Keratinocyte (primary cell): Measurements from ENCODE around the gene CTIF. TPM values are rescaled to one million over a fixed set of nuclear protein-coding genes. Genes with fewer than 3 reads are reported as not detected.

Source experiments
- DNase-seq: peaks from one replicate; pipeline ENCODE4 v3.0.0-alpha.2; 2011; ENCODE audit warnings: low read depth, missing footprints, low spot score
- FAIRE-seq: peaks from 2 replicates; lab custom pipeline; 2011; peaks lifted over from hg19 to GRCh38; lab: Jason Lieb, UNC
- H2AFZ ChIP-seq: 2 replicates; pipeline ENCODE4 v1.6.0; 2012; ENCODE audit warnings: low read length, control low read depth, inconsistent platforms; ENCODE audit not compliant: control insufficient read depth
- H3K27ac ChIP-seq: 2 replicates; pipeline ENCODE4 v1.5.1; 2011; ENCODE audit warnings: low read length; ENCODE audit not compliant: control insufficient read depth, insufficient read depth
- H3K27me3 ChIP-seq: 3 replicates; pipeline ENCODE4 v1.6.0; 2011; ENCODE audit warnings: low read length; ENCODE audit not compliant: control insufficient read depth, insufficient read depth; ENCODE audit errors: extremely low read depth
- H3K36me3 ChIP-seq, 2 experiments: 2 replicates in 1 of 2; 3 replicates in 1 of 2; pipeline ENCODE4 v1.5.1; 2011; ENCODE audit warnings: low read length in 2 of 2, mild to moderate bottlenecking in 1 of 2; ENCODE audit not compliant: control insufficient read depth in 2 of 2, insufficient read depth in 2 of 2; ENCODE audit errors: extremely low read depth in 1 of 2
- H3K4me1 ChIP-seq: 3 replicates; pipeline ENCODE4 v1.5.1; 2011; ENCODE audit warnings: low read length; ENCODE audit not compliant: control insufficient read depth, insufficient read depth; ENCODE audit errors: extremely low read depth
- H3K4me2 ChIP-seq: 3 replicates; pipeline ENCODE4 v1.6.0; 2011; ENCODE audit warnings: low read depth, low read length; ENCODE audit not compliant: control insufficient read depth, insufficient read depth; ENCODE audit errors: extremely low read depth
- H3K4me3 ChIP-seq, 3 experiments: fragments of 200-600 bp in 1 of 3; sonication (generic) in 1 of 3; 2 replicates in 2 of 3; 3 replicates in 1 of 3; pipeline ENCODE4 v1.5.1; 2011 to 2016; ENCODE audit warnings: low read length in 3 of 3, mild to moderate bottlenecking in 3 of 3, control low read depth in 2 of 3, inconsistent platforms in 1 of 3, low read depth in 1 of 3, mixed read lengths in 1 of 3, mixed run types in 1 of 3, moderate library complexity in 1 of 3; ENCODE audit not compliant: control insufficient read depth in 2 of 3, insufficient read depth in 2 of 3; ENCODE audit errors: extremely low read depth in 1 of 3
- H3K79me2 ChIP-seq: 2 replicates; pipeline ENCODE4 v1.6.0; 2012; ENCODE audit warnings: low read length; ENCODE audit not compliant: control insufficient read depth, insufficient read depth
- H3K9ac ChIP-seq: 3 replicates; pipeline ENCODE4 v1.6.0; 2011; ENCODE audit warnings: low read length; ENCODE audit not compliant: control insufficient read depth, insufficient read depth; ENCODE audit errors: extremely low read depth
- H3K9me1 ChIP-seq: 3 replicates; pipeline ENCODE4 v1.6.0; 2011; ENCODE audit warnings: low read length; ENCODE audit not compliant: control insufficient read depth, insufficient read depth; ENCODE audit errors: extremely low read depth
- H3K9me3 ChIP-seq: 2 replicates; pipeline ENCODE4 v1.5.1; 2012; ENCODE audit warnings: low read depth, low read length; ENCODE audit not compliant: control insufficient read depth
- H4K20me1 ChIP-seq: 3 replicates; pipeline ENCODE4 v1.6.0; 2011; ENCODE audit warnings: low read length; ENCODE audit not compliant: control insufficient read depth, insufficient read depth; ENCODE audit errors: extremely low read depth
- EZH2 ChIP-seq: IDR thresholded peaks from one replicate; pipeline ENCODE4 v1.6.1; 2012; ENCODE audit warnings: inconsistent platforms, mild to moderate bottlenecking, low read length, moderate library complexity
- dilution Hi-C: fragments of 300-500 bp; cut with MboI; formaldehyde crosslinking; loops from one replicate; pipeline ENCODE4 v1.7.0; 2020; ENCODE audit warnings: low sequenced_read_pairs; ENCODE audit not compliant: extremely low pct_ligation_motif_present
- polyA plus RNA-seq, 5 experiments: library from polyadenylated mRNA; depleted of rRNA in 3 of 5; stranded (reverse) in 3 of 5; stranded (forward) in 1 of 5; unstranded in 1 of 5; fragments of >200 nt; gene quantifications; 1 replicate in 1 of 5; 2 replicates in 3 of 5; 3 replicates in 1 of 5; pipeline versions ENCODE4 v1.2.1 to v1.2.3, GENCODE V29; 2011 to 2012; ENCODE audit warnings: missing spikeins in 2 of 5, low read depth in 1 of 5, low replicate concordance in 1 of 5
- TF ChIP-seq, protein P1 (sequence below), 3 experiments: IDR thresholded peaks in 1 of 3; conservative IDR thresholded peaks in 1 of 3; optimal IDR thresholded peaks in 1 of 3; 2 replicates in 2 of 3; 3 replicates in 1 of 3; pipeline versions ENCODE3 to v1.5.1; 2011; ENCODE audit warnings: low read length in 3 of 3, mild to moderate bottlenecking in 3 of 3, moderate library complexity in 2 of 3, control low read depth in 1 of 3, inconsistent platforms in 1 of 3; ENCODE audit not compliant: insufficient read depth in 2 of 3; ENCODE audit errors: extremely low read depth in 1 of 3

Gene CTIF
- polyA plus RNA-seq, 1 donor (not counting 4 experiments of a cell fraction or from before 2014, with no cell fraction given): 15.0 TPM

- no peak for FAIRE-seq
- Histone ChIP-seq H3K4me3 (no peak overlapping the region), H4K20me1 (no peaks in the 10 kb centered on the region), H2AFZ (no peak overlapping the region), H3K9me3 (no peaks in the 10 kb centered on the region), H3K27ac (no peak overlapping the region), H3K4me1 (no peaks in the 10 kb centered on the region), H3K9me1 (no peaks in the 10 kb centered on the region), H3K9ac (no peak overlapping the region), H3K27me3 (no peaks in the 10 kb centered on the region), H3K4me2 (no peak overlapping the region), H3K36me3 (peaks cover 5 to 6% of the 10 kb centered on the region in 2 experiments), H3K79me2 (no peaks in the 10 kb centered on the region)
- dilution Hi-C loops: no loop called here
- no peak for DNase-seq
- TF ChIP-seq, protein P1, sequence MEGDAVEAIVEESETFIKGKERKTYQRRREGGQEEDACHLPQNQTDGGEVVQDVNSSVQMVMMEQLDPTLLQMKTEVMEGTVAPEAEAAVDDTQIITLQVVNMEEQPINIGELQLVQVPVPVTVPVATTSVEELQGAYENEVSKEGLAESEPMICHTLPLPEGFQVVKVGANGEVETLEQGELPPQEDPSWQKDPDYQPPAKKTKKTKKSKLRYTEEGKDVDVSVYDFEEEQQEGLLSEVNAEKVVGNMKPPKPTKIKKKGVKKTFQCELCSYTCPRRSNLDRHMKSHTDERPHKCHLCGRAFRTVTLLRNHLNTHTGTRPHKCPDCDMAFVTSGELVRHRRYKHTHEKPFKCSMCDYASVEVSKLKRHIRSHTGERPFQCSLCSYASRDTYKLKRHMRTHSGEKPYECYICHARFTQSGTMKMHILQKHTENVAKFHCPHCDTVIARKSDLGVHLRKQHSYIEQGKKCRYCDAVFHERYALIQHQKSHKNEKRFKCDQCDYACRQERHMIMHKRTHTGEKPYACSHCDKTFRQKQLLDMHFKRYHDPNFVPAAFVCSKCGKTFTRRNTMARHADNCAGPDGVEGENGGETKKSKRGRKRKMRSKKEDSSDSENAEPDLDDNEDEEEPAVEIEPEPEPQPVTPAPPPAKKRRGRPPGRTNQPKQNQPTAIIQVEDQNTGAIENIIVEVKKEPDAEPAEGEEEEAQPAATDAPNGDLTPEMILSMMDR (optimal IDR thresholded peaks at IDR 0.05 in 1 of 3, IDR thresholded peaks at IDR 0.05 in 1 of 3, conservative IDR thresholded peaks at IDR 0.05 in 1 of 3; ENCODE audit: extremely low read depth in 1 of 3, insufficient read depth in 2 of 3, low read length in 3 of 3): no peak
- no peak for TF ChIP-seq EZH2
These were observed 161.6 kb downstream of the CTIF start for GRCh38 chr18:48700446-48700845.

- DNase-seq (no peak), FAIRE-seq (no peak)
- no peak overlapping the region for H3K27ac ChIP-seq
- no peaks in the 10 kb centered on the region for H3K9me1 ChIP-seq
- no peak overlapping the region for H3K4me2 ChIP-seq
- dilution Hi-C loops: no loop called here
- H3K4me1 ChIP-seq: no peaks in the 10 kb centered on the region
- H3K9me3 ChIP-seq: no peaks in the 10 kb centered on the region
- H3K9ac ChIP-seq: no peak overlapping the region
- no peaks in the 10 kb centered on the region for H3K27me3 ChIP-seq
- TF ChIP-seq, protein P1 (optimal IDR thresholded peaks at IDR 0.05 in 1 of 3, IDR thresholded peaks at IDR 0.05 in 1 of 3, conservative IDR thresholded peaks at IDR 0.05 in 1 of 3; ENCODE audit: extremely low read depth in 1 of 3, insufficient read depth in 2 of 3, low read length in 3 of 3): no peak
- no peak for TF ChIP-seq EZH2
- no peak overlapping the region for H2AFZ ChIP-seq
- H3K4me3 ChIP-seq: no peak overlapping the region
- no peaks in the 10 kb centered on the region for H4K20me1 ChIP-seq
- H3K79me2 ChIP-seq: no peaks in the 10 kb centered on the region
- H3K36me3 ChIP-seq: peaks cover 4 to 5% of the 10 kb centered on the region in 2 experiments
These were observed 163.7 kb downstream of the CTIF start for GRCh38 chr18:48702346-48703027.
